ENCODE data around the gene CNGA1. TPM values are rescaled to one million over a fixed set of nuclear protein-coding genes. Genes with fewer than 3 reads are reported as not detected.
A peak's percentile ranks its signal among the peaks of the same experiment; 100 is the strongest.
"Not testable (repeated sequence)": the region's sequence is repeated elsewhere in the genome, so short reads cannot be mapped to it uniquely, and the experiment has no call there.

CNGA1 gene
- total and polyA plus RNA-seq, 8 donors, result 0.73 to 2.0 (median 1.5) TPM; not detected in 1

DNA sequence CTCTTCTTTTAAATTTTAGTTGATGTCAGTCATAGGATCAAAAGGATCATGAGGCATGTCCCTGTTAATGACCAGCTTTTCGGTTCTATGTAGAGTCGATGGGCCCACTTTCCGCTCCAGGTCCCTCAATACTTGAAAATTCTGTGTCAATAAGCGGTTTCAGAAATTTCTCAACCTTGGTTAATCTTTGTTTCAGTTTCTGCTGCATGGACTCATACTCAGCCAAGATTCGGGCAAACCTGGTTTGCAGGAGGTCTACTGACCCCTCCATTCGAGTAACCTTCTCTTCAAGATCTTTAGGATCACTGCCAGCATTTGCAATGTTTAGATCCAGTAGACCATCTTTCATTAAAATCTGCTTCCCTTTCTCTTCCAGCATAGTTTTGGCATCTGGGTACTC is 80.1 kb downstream of the CNGA1 start:
- TF ChIP-seq, protein P1, sequence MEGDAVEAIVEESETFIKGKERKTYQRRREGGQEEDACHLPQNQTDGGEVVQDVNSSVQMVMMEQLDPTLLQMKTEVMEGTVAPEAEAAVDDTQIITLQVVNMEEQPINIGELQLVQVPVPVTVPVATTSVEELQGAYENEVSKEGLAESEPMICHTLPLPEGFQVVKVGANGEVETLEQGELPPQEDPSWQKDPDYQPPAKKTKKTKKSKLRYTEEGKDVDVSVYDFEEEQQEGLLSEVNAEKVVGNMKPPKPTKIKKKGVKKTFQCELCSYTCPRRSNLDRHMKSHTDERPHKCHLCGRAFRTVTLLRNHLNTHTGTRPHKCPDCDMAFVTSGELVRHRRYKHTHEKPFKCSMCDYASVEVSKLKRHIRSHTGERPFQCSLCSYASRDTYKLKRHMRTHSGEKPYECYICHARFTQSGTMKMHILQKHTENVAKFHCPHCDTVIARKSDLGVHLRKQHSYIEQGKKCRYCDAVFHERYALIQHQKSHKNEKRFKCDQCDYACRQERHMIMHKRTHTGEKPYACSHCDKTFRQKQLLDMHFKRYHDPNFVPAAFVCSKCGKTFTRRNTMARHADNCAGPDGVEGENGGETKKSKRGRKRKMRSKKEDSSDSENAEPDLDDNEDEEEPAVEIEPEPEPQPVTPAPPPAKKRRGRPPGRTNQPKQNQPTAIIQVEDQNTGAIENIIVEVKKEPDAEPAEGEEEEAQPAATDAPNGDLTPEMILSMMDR (IDR thresholded peaks at IDR 0.05), result no peak
- DNase-seq, result no peak
- no peak overlapping the region for H3K4me3 ChIP-seq
- no peaks in the 10 kb centered on the region for H3K9me3 ChIP-seq
- H3K27me3 ChIP-seq, result no peaks in the 10 kb centered on the region
- intact Hi-C loops (cut with DNase I), result loop anchor here in 1 of 2 donors (10.0 kb wide), 1 partner anchor 252 kb away; no protein-coding TSS in a partner anchor
- H3K27ac ChIP-seq, result no peak overlapping the region
- ATAC-seq, result no peak
- no peaks in the 10 kb centered on the region for H3K4me1 ChIP-seq
- H3K36me3 ChIP-seq, result no peaks in the 10 kb centered on the region

DNA sequence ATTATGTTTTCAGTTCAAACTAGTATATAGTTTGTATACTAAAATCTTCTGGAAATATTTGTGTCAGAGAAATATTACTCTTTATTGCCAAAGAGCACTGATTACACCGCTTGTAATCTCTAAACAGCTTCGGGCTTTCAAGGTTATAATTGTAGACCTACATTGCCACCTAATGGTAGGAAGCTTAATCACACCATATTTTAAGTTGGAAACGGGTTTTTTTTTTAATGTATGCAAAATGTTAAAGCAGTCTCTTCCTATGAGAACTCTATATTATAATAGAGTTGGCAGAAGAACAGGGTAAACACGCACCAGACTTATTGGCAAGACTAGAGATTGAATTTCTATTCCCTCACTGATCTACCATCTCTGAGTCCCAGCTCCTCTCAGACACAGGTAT is 82.6 kb downstream of the CNGA1 start:
- no peak overlapping the region for H3K4me3 ChIP-seq
- ATAC-seq (peak; percentile 85), DNase-seq (peak in 2 of 4 donors; percentile 45 to 55)
- no peaks in the 10 kb centered on the region for H3K9me3 ChIP-seq
- H3K4me1 ChIP-seq, result no peaks in the 10 kb centered on the region
- TF ChIP-seq, protein P1 (IDR thresholded peaks at IDR 0.05), result peak; percentile 48 to 65
- intact Hi-C loops (cut with DNase I), result loop anchor here in 1 of 2 donors (10.0 kb wide), 1 partner anchor 249 kb away; no protein-coding TSS in a partner anchor
- no peaks in the 10 kb centered on the region for H3K27me3 ChIP-seq
- H3K36me3 ChIP-seq, result no peaks in the 10 kb centered on the region
- no peak overlapping the region for H3K27ac ChIP-seq

GRCh38 chr4:47930971-47931804 is 85.3 kb downstream of the CNGA1 start:
- TF ChIP-seq, protein P1 (IDR thresholded peaks at IDR 0.05), result no peak
- peaks cover 0 to 7% of the 10 kb centered on the region in 2 donors for H3K4me1 ChIP-seq
- intact Hi-C loops (cut with DNase I), result loop anchor here in 1 of 2 donors (10.0 kb wide), 1 partner anchor 246 kb away; no protein-coding TSS in a partner anchor
- no peak overlapping the region for H3K4me3 ChIP-seq
- no peaks in the 10 kb centered on the region for H3K36me3 ChIP-seq
- no peak overlapping the region for H3K27ac ChIP-seq
- peak in 1 of 4 donors; percentile 59 for DNase-seq
- H3K9me3 ChIP-seq, result no peaks in the 10 kb centered on the region
- H3K27me3 ChIP-seq, result no peaks in the 10 kb centered on the region
- no peak for ATAC-seq

- Histone ChIP-seq H3K27me3 (no peaks in the 10 kb centered on the region), H3K4me1 (peaks cover 0 to 7% of the 10 kb centered on the region in 2 donors), H3K4me3 (no peak overlapping the region), H3K27ac (no peak overlapping the region), H3K36me3 (no peaks in the 10 kb centered on the region), H3K9me3 (no peaks in the 10 kb centered on the region)
- DNase-seq, result no peak
- ATAC-seq, result no peak
- intact Hi-C loops (cut with DNase I), result loop anchor here in 1 of 2 donors (10.0 kb wide), 1 partner anchor 245 kb away; no protein-coding TSS in a partner anchor
- TF ChIP-seq, protein P1 (IDR thresholded peaks at IDR 0.05), result no peak
Measured at GRCh38 chr4:47929682-47930201, 86.7 kb downstream of the CNGA1 start.

- Histone ChIP-seq H3K4me1 (peaks cover 0 to 7% of the 10 kb centered on the region in 2 donors), H3K27me3 (no peaks in the 10 kb centered on the region), H3K27ac (no peak overlapping the region), H3K4me3 (no peak overlapping the region), H3K36me3 (no peaks in the 10 kb centered on the region), H3K9me3 (no peaks in the 10 kb centered on the region)
- TF ChIP-seq, protein P1 (IDR thresholded peaks at IDR 0.05), result peak; percentile 38
- ATAC-seq, result peak; percentile 98
- peak in 2 of 4 donors; percentile 41 to 64 for DNase-seq
- intact Hi-C loops (cut with DNase I), result no loop called here
Measured at GRCh38 chr4:47926667-47927258, 89.7 kb downstream of the CNGA1 start.

- H3K27me3 ChIP-seq; H3K4me1 ChIP-seq; H3K9me3 ChIP-seq; H3K36me3 ChIP-seq; DNase-seq; ATAC-seq; intact Hi-C loops (cut with DNase I); H3K4me3 ChIP-seq: not testable (repeated sequence)
- H3K27ac ChIP-seq, result peak overlapping the region in 1 of 2 donors; percentile 65
Measured at GRCh38 chr4:47923261-47923608, 93.2 kb downstream of the CNGA1 start.

DNA sequence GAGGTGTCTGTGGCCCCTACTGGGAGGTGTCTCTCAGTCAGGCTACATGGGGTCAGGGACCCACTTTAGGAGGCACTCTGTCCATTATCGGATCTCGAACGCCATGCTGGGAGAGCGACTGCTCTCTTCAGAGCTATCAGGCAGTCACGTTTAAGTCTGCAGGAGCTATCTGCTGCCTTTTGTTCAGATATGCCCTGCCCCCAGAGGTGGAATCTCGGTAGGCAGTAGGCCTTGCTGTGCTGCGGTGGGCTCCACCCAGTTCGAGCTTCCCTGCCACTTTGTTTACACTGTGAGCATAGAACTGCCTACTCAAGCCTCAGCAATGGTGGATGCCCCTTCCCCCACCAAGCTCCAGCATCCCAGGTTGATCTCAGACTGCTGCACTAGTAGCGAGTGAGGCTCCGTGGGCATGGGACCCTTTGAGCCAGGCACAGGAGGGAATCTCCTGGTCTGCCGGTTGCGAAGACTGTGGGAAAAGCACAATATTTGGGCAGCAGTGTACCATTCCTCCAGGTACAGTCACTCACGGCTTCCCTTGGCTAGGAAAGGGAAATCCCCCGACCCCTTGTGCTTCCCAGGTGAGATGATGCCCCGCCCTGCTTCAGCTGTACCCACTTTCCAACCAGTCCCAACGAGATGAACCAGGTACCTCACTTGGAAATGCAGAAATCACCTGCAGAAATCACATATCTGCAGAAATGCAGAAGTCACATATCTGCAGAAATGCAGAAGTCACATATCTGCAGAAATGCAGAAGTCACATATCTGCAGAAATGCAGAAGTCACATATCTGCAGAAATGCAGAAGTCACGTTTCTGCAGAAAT is 93.8 kb downstream of the CNGA1 start:
- H3K36me3 ChIP-seq; H3K27me3 ChIP-seq; H3K4me1 ChIP-seq; ATAC-seq; H3K9me3 ChIP-seq; intact Hi-C loops (cut with DNase I); DNase-seq; H3K4me3 ChIP-seq: not testable (repeated sequence)
- H3K27ac ChIP-seq, result peak overlapping the region in 1 of 2 donors; percentile 54

Data from left lung (tissue), 10 donors.